Measurements from ENCODE around the gene OAS1.

The OAS1 gene

DNA sequence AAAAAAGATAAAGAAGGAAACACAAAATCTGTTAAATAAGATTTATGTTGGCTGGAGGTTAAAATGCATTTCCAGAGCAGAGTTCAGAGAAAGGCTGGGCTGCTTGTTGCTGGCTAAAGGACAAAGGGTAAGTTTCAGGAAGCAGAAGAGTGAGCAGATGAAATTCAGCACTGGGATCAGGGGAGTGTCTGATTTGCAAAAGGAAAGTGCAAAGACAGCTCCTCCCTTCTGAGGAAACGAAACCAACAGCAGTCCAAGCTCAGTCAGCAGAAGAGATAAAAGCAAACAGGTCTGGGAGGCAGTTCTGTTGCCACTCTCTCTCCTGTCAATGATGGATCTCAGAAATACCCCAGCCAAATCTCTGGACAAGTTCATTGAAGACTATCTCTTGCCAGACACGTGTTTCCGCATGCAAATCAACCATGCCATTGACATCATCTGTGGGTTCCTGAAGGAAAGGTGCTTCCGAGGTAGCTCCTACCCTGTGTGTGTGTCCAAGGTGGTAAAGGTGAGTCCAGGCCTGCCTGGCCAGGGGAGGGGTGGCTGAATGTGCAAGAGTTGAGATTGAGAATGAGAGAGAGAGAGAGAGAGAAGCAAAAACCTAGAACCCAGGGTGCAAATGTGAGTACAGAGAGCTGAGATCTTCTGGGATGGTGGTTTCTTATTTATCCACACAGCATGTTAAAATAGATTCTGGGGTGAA, at the start of gene OAS1:
Gene OAS1 (plus strand): TSS at position 251 of the 703 bp plus-strand sequence. CDS start 78 bp downstream, at position 329.
- Histone ChIP-seq H3K9me3 (ENCODE audit: control insufficient read depth, insufficient read depth, low read length) (peaks cover 8% of the 10 kb centered on the region; the same call in 1 of the 2 replicates), H3K9ac (ENCODE audit: low read depth, low read length) (no peak within 1 kb of the TSS), H3K36me3 (ENCODE audit: insufficient read depth, low read length) (no peaks in the 10 kb centered on the region), H3K4me1 (ENCODE audit: insufficient read depth, low read length) (peaks cover 4% of the 10 kb centered on the region; the same call in 1 of the 2 replicates)

DNA sequence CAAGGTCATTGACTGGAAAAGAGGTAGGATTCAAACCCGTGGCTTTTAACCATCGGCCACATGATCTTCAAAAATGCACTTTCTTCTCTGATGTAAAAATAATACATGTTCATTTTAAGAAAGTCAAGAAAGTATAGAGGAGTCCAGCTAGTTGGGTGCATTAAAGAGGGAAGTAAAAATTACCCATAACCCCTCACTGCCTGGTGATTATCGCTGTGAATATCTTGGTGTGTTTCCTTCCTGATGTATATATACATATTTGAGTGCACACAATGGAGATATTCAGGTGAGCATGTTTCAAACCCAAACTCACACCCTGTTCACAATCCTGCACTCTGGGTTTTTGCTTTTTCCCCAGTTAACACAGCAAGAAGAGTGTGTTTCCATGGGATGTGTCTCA, 47.5 kb upstream of the OAS1 start:
- Histone ChIP-seq H3K9ac (ENCODE audit: low read depth, low read length) (no peak overlapping the region), H3K9me3 (ENCODE audit: control insufficient read depth, insufficient read depth, low read length) (no peaks in the 10 kb centered on the region), H3K36me3 (ENCODE audit: insufficient read depth, low read length) (no peaks in the 10 kb centered on the region), H3K4me1 (ENCODE audit: insufficient read depth, low read length) (peaks cover 7% of the 10 kb centered on the region; the same call in 1 of the 2 replicates)

DNA sequence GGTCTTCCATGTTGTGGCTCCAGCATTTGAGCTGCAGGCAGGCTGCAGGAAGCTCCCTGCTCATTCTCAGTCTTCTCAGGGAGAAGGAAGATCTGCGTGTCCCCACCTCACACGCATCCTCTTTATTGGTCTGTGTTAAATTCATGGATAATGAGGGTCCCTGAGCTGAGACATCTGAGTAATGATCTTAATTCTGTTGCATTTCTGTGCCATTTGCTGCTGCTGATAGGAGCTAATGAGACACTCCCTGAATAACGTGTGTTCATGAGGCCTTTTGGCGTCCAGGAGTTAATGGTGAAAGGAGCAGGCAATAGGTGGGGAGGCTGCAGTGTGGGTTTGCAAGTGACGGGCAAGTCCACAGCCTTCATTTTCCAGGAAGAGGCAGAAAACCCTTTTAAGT, 46.6 kb upstream of the OAS1 start:
- Histone ChIP-seq H3K9me3 (ENCODE audit: control insufficient read depth, insufficient read depth, low read length) (no peaks in the 10 kb centered on the region), H3K36me3 (ENCODE audit: insufficient read depth, low read length) (no peaks in the 10 kb centered on the region), H3K9ac (ENCODE audit: low read depth, low read length) (no peak overlapping the region), H3K4me1 (ENCODE audit: insufficient read depth, low read length) (peaks cover 6% of the 10 kb centered on the region; the same call in 1 of the 2 replicates)

DNA sequence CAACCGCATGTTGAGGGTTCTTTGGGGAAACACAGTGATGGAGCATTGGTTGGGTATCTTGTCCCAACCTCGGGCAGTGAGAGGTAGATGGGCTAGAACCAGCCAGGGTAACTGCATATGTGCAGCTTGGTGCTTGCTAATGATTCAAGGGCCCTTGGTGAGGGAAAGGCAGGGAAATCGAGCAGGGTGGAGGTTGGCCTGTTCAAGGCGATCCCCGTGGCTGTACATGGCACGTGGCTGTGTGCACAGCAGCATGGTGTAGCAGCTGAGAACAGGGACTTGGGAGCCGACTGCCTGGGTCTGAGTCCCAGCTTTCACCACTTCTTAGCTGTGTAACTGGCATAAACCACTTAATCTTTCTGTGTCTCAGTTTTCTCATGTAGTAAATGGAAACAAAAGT, 45.5 kb upstream of the OAS1 start:
- no peak overlapping the region for H3K9ac ChIP-seq (ENCODE audit: low read depth, low read length)
- no peaks in the 10 kb centered on the region for H3K9me3 ChIP-seq (ENCODE audit: control insufficient read depth, insufficient read depth, low read length)
- peaks cover 4% of the 10 kb centered on the region; the same call in 1 of the 2 replicates for H3K4me1 ChIP-seq (ENCODE audit: insufficient read depth, low read length)
- no peaks in the 10 kb centered on the region for H3K36me3 ChIP-seq (ENCODE audit: insufficient read depth, low read length)

DNA sequence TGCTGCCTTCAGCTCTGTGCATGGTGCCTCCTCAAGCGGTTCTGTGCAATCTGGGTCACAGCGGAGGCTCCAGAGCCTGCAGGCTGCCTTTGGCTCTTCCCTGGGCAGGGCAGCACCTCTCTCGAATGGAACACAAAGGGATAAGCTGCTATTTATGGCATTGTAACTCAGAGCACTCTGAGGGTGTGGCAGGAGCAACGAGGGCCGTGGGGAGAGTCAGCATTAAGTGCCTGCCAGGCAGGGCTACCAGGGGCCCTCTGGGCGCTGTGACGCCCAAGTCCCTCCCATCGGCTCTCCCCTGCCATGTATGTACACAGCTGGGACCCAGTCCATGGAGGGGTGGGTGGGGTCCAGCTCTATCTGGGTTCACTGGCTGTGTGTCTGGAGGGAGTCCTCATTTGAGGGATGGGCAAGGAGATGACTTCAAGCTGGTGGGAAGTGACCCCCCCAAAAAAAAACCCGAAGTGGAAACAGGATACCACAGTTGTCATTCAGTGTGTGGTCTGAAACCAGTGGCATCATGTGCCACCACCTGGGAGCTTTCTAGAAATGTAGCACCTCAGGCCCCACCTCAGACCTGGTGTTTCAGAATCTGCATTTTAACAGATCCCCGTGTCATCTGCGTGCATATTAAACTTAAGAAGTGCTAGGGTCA, 44.0 kb upstream of the OAS1 start:
- Histone ChIP-seq H3K4me1 (ENCODE audit: insufficient read depth, low read length) (no peaks in the 10 kb centered on the region), H3K36me3 (ENCODE audit: insufficient read depth, low read length) (no peaks in the 10 kb centered on the region), H3K9me3 (ENCODE audit: control insufficient read depth, insufficient read depth, low read length) (no peaks in the 10 kb centered on the region), H3K9ac (ENCODE audit: low read depth, low read length) (no peak overlapping the region)

DNA sequence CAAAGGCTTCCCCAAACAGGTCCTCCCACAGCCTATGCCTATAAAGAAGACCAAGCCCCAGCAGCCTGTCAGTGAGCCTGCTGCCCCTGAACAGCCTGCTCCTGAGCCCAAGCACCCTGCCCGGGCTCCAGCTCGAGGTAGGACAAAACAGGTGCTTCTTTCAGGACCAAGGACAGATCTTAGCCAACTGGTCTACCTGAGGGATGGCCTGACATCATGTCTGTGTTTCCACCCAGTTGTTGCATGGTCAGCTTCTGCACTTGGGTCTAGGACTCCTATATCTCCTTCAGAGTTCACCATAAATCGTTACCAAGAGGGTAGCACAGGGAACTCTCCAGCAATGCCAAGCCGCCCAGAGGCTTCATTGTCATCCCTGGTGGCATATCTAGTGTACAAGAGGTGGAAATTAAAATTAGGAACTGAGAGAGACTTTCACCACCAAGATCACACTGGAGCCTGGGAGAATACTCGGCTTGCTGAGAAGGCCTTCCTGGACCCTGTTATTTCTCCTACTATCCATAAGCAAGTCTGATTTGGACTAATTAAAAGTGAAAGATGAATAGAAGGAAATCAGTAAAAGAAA, 38.2 kb upstream of the OAS1 start:
- Histone ChIP-seq H3K36me3 (ENCODE audit: insufficient read depth, low read length) (no peaks in the 10 kb centered on the region), H3K4me1 (ENCODE audit: insufficient read depth, low read length) (no peaks in the 10 kb centered on the region), H3K9ac (ENCODE audit: low read depth, low read length) (no peak overlapping the region), H3K9me3 (ENCODE audit: control insufficient read depth, insufficient read depth, low read length) (no peaks in the 10 kb centered on the region)

DNA sequence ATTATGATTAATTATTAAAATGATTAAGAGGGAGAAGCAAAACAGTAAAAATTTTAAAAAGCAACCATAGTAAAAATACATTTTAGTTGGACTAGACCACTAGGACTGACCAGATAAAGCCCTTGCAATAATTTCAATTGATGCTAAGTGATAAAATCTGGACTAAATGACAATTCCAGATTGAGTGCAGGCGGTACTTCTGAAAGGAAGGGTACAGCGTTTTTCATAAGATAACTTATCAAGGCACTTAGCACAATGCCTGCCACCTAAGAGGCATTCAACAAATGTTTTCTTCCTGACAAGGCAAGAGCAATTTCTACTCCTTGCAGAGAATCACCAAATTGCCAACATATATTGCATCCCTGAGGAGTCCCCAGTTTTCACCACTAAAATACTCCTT, 37.7 kb upstream of the OAS1 start:
- Histone ChIP-seq H3K9ac (ENCODE audit: low read depth, low read length) (no peak overlapping the region), H3K4me1 (ENCODE audit: insufficient read depth, low read length) (no peaks in the 10 kb centered on the region), H3K36me3 (ENCODE audit: insufficient read depth, low read length) (no peaks in the 10 kb centered on the region), H3K9me3 (ENCODE audit: control insufficient read depth, insufficient read depth, low read length) (no peaks in the 10 kb centered on the region)

DNA sequence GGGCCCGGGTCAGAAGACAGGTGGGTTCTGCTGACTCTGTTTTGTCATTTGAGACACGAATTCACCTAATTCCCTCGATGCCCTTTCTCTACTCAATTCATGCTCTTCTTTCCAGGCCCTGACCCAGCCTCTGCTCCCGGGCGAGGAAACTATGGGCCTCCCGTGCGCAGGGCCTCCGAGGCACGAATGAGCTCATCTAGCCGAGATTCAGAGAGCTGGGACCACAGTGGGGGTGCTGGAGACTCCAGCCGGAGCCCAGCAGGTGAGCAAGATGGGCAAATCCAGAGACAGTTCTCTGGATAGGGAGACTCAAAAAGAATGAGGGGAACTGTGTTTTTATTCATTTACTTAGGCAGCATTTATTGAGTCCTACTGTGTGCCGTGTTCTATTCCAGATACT, 37.0 kb upstream of the OAS1 start:
- Histone ChIP-seq H3K4me1 (ENCODE audit: insufficient read depth, low read length) (no peaks in the 10 kb centered on the region), H3K9me3 (ENCODE audit: control insufficient read depth, insufficient read depth, low read length) (no peaks in the 10 kb centered on the region), H3K36me3 (ENCODE audit: insufficient read depth, low read length) (no peaks in the 10 kb centered on the region), H3K9ac (ENCODE audit: low read depth, low read length) (no peak overlapping the region)

DNA sequence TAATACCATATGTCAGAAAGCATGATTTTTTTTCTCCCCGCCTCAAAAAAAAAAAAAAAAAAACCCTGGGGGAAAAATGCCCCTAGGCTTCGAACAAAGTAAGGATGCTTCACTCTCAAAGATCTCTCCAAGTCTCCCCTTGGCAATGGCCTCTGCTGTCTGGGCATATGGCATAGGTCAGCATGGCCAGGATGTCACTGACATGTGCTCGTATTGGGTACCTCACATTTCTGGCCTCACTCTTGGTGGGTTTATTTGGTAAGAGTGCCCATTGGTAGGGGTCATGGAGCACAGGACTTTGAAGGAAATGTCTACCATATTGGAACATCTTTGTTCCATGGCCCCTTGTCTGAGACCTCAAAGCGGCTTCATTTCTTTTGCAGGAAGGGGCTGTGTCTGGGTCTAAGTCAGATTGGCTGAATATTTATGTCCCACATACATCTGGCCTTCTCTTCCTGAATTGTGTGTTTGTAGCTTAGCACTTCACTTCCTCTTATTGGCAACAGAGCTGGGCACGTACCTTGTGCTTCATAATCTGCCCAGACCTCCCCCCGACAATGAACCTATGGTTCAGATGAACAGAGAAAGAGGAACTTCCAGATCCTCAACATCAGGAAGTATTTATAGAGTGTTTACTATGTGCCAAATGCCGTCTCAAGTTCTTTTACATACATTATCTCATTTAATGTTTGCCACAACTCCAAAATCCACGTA, 36.3 kb upstream of the OAS1 start:
- Histone ChIP-seq H3K36me3 (ENCODE audit: insufficient read depth, low read length) (no peaks in the 10 kb centered on the region), H3K9me3 (ENCODE audit: control insufficient read depth, insufficient read depth, low read length) (no peaks in the 10 kb centered on the region), H3K4me1 (ENCODE audit: insufficient read depth, low read length) (no peaks in the 10 kb centered on the region), H3K9ac (ENCODE audit: low read depth, low read length) (no peak overlapping the region)

DNA sequence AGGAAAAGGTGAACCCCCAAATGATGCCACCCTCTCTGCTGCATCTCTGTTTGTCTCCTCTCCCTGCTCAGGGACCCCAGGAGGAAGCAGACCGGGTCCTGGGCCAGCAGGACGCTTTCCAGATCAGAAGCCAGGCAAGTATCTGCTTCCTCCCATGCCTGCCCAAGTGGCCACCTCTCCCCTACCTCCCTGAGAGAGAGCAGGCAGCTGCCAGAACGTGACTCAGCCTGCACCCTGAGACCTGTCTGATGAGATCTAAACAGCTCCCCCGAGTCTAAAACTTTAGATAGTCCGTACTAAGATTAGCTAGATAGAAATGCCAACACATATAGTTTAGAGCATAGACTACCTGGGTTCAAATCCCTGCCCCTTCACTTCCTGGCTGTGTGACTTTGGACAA, 31.2 kb upstream of the OAS1 start:
- no peaks in the 10 kb centered on the region for H3K36me3 ChIP-seq (ENCODE audit: insufficient read depth, low read length)
- no peak overlapping the region for H3K9ac ChIP-seq (ENCODE audit: low read depth, low read length)
- H3K4me1 ChIP-seq (ENCODE audit: insufficient read depth, low read length) = no peaks in the 10 kb centered on the region
- H3K9me3 ChIP-seq (ENCODE audit: control insufficient read depth, insufficient read depth, low read length) = no peaks in the 10 kb centered on the region

DNA sequence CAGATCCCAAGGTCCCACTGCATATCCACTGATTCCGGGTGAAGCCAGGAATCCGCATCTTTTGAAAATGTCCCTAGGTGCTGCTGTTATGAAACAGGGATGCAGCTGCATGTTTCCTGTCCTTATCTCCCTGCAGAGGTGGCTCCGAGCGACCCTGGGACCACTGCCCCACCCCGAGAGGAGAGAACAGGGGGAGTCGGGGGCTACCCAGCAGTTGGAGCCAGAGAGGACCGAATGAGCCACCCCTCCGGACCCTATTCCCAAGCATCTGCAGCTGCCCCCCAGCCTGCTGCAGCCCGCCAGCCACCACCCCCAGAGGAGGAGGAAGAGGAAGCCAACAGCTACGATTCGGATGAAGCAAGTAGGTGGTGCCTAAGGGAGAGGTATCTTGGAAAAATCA, 30.3 kb upstream of the OAS1 start:
- Histone ChIP-seq H3K9ac (ENCODE audit: low read depth, low read length) (no peak overlapping the region), H3K4me1 (ENCODE audit: insufficient read depth, low read length) (no peaks in the 10 kb centered on the region), H3K9me3 (ENCODE audit: control insufficient read depth, insufficient read depth, low read length) (no peaks in the 10 kb centered on the region), H3K36me3 (ENCODE audit: insufficient read depth, low read length) (no peaks in the 10 kb centered on the region)

DNA sequence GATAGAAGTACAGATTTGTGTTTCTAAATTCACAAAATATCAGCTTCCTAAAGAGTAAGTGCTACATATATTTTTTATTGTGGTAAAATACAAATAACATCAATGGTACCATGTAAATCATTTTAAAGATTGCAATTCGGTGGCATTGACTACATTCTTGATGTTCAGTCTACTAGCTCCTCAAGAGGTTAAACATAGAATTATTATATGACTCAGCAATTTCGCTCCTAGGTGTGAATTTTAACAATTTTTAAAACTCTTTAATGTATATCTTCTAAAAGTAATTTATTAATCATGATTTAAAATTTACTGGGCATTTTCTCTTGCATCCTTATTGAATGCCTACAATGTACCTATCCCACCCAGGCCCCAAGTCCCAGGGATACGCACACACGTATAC, 29.8 kb upstream of the OAS1 start:
- Histone ChIP-seq H3K9ac (ENCODE audit: low read depth, low read length) (no peak overlapping the region), H3K36me3 (ENCODE audit: insufficient read depth, low read length) (no peaks in the 10 kb centered on the region), H3K4me1 (ENCODE audit: insufficient read depth, low read length) (no peaks in the 10 kb centered on the region)

DNA sequence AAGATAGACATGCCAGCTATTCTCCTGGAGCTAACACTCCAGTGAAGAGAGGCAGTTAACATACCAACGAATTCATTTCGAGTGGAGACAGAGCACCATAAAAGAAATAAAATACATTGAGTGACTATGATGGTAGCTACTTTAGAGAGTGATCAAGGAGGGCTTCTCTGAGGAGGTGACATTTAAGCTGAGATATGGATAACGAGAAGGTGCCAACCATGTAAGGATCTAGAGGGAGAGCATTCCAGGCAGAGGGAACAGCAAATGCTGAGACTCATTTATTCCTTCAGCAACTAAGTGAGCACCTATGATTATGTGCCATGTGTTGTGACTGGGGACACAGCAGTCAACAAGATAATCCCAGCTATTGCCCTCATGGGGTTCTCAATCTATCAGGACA, 28.3 kb upstream of the OAS1 start:
- H3K4me1 ChIP-seq (ENCODE audit: insufficient read depth, low read length) = no peaks in the 10 kb centered on the region
- no peaks in the 10 kb centered on the region for H3K36me3 ChIP-seq (ENCODE audit: insufficient read depth, low read length)

More for the DNA sequence above, 29.8 kb upstream of the OAS1 start:
- no peaks in the 10 kb centered on the region for H3K9me3 ChIP-seq (ENCODE audit: control insufficient read depth, insufficient read depth, low read length)

DNA sequence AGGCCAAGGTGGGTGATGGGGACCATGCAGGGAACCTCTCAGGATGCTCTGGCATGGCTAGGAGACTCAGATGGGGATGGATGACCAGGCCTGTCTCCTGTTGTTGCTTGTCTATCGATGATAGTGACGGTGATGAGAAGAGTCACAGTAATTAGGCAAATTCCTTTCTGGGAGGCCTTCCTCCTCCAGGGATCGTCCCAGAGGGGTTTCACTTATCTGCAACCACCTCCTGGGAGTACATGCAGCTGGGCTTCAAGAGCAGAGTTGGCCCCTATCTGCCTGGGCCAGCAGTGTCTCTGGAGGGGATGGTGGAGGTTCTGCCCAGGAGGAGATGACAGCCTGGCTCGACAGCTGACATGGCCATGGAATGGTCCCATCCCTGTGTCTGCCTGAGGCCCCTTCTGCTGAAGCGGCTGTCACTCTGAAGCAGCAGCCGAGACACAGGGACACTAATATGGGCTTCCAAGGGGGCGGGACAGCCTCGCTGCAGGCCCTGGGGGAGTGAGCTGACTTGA, 27.5 kb upstream of the OAS1 start:
- Histone ChIP-seq H3K9ac (ENCODE audit: low read depth, low read length) (no peak overlapping the region), H3K9me3 (ENCODE audit: control insufficient read depth, insufficient read depth, low read length) (no peaks in the 10 kb centered on the region), H3K36me3 (ENCODE audit: insufficient read depth, low read length) (no peaks in the 10 kb centered on the region), H3K4me1 (ENCODE audit: insufficient read depth, low read length) (no peaks in the 10 kb centered on the region)

More for the DNA sequence above, 28.3 kb upstream of the OAS1 start:
- H3K9ac ChIP-seq (ENCODE audit: low read depth, low read length) = no peak overlapping the region
- no peaks in the 10 kb centered on the region for H3K9me3 ChIP-seq (ENCODE audit: control insufficient read depth, insufficient read depth, low read length)

Measured in ES-I3 (cell line).